H7 (cell line): ENCODE measurements around the gene PIK3AP1. TPM values are rescaled to one million over a fixed set of nuclear protein-coding genes. Genes with fewer than 3 reads are reported as not detected.
"Not testable (repeated sequence)": the region's sequence is repeated elsewhere in the genome, so short reads cannot be mapped to it uniquely, and the experiment has no call there.

ENCODE experiments used
- DNase-seq: peaks from one replicate; pipeline ENCODE4 v3.0.0; 2012
- H3K27me3 ChIP-seq: 2 replicates; pipeline ENCODE4 v1.6.0; 2011; ENCODE audit warnings: mild to moderate bottlenecking, low read length; ENCODE audit not compliant: control insufficient read depth, insufficient read depth
- H3K36me3 ChIP-seq: replicated peaks from 2 replicates; pipeline ENCODE4 v1.5.1; 2011; ENCODE audit warnings: low read length; ENCODE audit not compliant: control insufficient read depth, insufficient read depth
- H3K4me3 ChIP-seq: 2 replicates; pipeline ENCODE4 v1.5.1; 2011; ENCODE audit warnings: low read depth, mild to moderate bottlenecking, control low read depth, low read length, moderate library complexity; ENCODE audit not compliant: insufficient read depth
- total RNA-seq: library from RNA; depleted of rRNA; stranded (reverse); fragments of >200 nt; shearing (Covaris generic); gene quantifications from 2 replicates; pipeline ENCODE4 v1.2.3, GENCODE V29; 2014

PIK3AP1 gene
- total RNA-seq, 1 experiment from 2014 or later, result 1.4 TPM

DNA sequence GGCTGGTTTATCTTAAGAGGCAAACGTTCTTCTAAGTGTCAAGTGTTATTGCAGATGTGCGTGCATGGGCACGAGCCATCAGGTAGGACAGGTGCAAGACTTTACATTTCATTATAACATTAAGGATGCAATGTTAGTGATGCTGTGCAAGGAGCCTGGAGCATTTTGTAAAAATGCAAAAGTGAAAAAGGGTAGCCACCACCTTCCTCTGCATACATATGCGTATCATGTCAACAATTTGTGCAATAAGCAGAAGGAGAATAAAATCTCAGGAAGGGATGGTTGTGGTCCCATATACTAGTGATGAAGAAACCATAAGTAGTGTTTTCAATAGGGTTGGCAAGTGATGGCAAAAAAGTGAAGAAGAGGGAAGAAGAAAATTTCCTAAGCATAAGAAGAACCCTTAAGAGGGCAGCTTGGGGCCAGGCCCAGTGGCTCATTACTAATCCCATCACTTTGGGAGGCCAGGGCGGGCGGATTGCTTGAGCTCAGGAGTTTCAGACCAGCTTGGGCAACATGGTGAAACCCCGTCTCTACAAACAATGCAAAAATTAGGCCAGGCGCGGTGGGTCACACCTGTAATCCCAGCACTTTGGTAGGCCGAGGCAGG lies 7.5 kb downstream of the PIK3AP1 start:
- Histone ChIP-seq H3K27me3 (no peaks in the 10 kb centered on the region), H3K36me3 (no peaks in the 10 kb centered on the region), H3K4me3 (no peak overlapping the region)
- no peak for DNase-seq

DNA sequence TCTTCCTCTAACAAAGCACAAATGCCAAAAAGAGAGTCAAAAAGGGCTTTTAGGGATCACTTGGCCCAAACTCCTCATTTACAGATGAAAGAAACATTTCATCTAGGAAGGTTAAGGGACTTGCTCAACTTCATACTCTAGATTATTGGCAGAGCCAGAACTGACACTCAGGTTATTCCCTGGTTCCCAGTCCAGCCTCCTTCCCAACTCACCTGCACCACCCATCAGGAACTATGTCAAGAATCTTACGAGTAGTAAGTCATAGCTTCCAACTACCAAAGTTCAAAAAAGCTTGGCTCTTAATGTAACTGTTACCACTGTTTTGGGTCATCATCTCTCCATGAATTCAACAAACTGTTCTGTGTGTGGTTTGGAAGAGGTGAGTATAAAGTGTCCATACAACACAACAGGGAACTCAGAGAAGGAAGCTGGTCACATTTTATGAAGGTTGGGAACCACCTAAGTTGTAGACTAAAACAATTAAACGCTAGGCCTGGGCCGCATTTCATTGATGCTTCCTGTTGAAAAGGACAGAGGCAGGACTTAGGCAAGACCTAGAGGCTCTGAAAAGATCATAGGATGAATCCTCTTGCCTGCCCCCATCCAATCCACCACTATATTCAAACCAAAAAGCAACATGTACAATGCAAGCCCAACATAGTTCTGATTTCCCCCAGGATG lies 9.1 kb downstream of the PIK3AP1 start:
- no peak for DNase-seq

GRCh38 chr10:96709525-96709924 lies 10.8 kb downstream of the PIK3AP1 start:
- Histone ChIP-seq H3K27me3 (no peaks in the 10 kb centered on the region), H3K36me3 (no peaks in the 10 kb centered on the region), H3K4me3 (no peak overlapping the region)
- DNase-seq, result no peak

More for the DNA sequence above, 9.1 kb downstream of the PIK3AP1 start:
- H3K36me3 ChIP-seq, result no peaks in the 10 kb centered on the region
- no peaks in the 10 kb centered on the region for H3K27me3 ChIP-seq
- H3K4me3 ChIP-seq, result no peak overlapping the region

DNA sequence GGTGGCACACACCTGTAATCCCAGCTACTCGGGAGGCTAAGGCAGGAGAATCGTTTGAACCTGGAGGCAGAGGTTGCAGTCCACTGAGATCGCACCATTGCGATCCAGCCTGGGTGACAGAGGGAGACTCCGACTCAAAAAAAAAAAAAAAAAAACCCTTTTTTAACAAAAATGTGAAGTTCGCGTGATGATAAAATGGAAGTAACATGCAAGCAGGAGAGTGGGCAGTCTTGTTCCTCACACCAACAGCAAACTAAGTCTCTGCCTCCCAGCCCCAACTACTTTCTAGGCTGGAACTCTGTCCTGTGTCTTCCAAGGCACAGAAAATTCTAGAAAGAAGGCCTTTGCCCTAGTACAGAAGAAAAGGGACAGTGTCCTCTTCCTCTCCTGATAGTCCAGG lies 11.3 kb downstream of the PIK3AP1 start:
- no peak overlapping the region for H3K4me3 ChIP-seq
- H3K27me3 ChIP-seq, result no peaks in the 10 kb centered on the region
- no peaks in the 10 kb centered on the region for H3K36me3 ChIP-seq
- no peak for DNase-seq

DNA sequence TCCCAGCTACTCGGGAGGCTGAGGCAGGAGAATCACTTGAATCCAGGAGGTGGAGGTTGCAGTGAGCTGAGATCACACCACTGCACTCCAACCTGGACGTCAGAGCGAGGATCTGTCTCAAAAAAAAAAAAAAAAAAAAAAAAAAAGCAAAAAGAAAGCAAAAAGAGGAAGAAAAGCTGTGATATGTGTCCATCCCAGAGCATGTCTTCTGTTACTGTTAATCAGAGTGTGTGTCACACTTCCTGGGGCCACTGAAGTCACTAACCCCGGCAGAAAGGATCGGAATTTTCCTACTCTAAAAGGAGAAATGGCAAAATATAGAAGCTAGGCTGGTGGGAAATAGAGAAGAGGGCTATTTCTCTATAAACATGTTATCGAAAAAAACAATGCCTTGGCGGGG lies 11.9 kb downstream of the PIK3AP1 start:
- no peak for DNase-seq
- H3K27me3 ChIP-seq, result no peaks in the 10 kb centered on the region
- no peaks in the 10 kb centered on the region for H3K36me3 ChIP-seq
- H3K4me3 ChIP-seq, result no peak overlapping the region

DNA sequence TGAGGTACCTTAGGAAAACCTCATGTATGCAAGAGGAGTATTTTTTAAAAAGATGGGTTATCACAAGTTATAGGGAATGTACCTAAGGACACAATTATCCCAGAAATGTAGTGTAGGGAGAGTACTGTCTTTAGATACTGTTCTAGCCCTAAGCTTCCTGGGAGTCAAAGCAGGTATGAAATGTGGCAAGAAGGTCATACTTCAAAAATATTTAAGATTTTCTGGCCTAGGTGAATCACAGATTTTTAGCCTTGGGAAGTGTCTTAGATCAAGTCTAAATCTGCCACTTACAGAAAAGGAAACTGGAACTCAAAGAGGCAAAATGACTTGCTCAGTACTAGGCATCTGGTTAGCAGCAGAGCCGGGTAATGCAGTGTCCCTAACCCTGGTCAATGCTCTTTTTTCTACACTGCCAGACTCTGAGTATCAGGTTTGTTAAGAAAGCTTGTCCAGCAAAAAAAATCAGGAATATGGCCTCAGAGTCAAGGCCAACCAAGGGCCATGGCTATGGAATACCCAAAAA lies 13.9 kb downstream of the PIK3AP1 start:
- Histone ChIP-seq H3K27me3 (no peaks in the 10 kb centered on the region), H3K4me3 (no peak overlapping the region), H3K36me3 (no peaks in the 10 kb centered on the region)
- DNase-seq, result no peak

GRCh38 chr10:96705134-96705533 lies 15.2 kb downstream of the PIK3AP1 start:
- Histone ChIP-seq H3K27me3 (no peaks in the 10 kb centered on the region), H3K36me3 (no peaks in the 10 kb centered on the region), H3K4me3 (no peak overlapping the region)
- no peak for DNase-seq

DNA sequence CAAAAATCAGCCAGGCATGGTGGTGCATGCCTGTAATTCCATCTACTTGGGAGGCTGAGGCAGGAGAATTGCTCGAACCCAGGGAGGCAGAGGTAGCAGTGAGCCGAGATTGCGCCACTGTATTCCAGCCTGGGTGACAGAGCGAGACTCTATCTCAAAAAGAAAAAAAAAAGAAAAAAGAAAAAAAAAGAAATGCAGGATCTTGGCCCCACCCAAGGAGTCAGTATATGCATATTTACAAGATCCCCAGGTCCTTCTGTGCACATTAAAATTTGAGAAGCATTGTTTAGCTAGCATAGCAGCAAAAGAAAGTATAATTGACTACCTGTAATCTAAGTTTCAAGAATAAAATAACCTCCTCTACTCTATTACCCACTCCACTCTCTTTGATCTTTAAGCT lies 15.8 kb downstream of the PIK3AP1 start:
- no peak for DNase-seq
- no peaks in the 10 kb centered on the region for H3K36me3 ChIP-seq
- H3K27me3 ChIP-seq, result no peaks in the 10 kb centered on the region
- H3K4me3 ChIP-seq, result no peak overlapping the region

- H3K4me3 ChIP-seq, result no peak overlapping the region
- DNase-seq, result no peak
- no peaks in the 10 kb centered on the region for H3K36me3 ChIP-seq
These were observed 17.0 kb downstream of the PIK3AP1 start for GRCh38 chr10:96703358-96703757.

DNA sequence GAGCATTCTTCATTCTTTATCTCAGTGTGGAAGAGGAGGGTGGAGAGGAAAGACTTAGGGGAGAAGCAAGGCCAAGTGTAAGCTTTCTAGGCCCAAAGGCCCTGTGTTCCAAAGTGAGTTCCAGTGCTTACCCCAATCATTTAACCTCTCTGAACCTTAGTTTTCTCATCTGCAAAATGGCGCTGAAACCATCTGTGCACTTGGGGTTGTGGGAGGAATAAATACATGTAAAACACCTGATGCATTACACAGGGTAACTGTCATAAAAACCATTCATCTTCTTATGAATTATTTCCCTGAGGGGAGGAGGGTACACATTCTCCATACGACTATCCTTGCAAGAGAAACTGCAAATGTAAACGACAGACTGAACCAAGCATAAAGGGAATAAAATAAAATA lies 19.0 kb downstream of the PIK3AP1 start:
- no peaks in the 10 kb centered on the region for H3K36me3 ChIP-seq

More at GRCh38 chr10:96703358-96703757, 17.0 kb downstream of the PIK3AP1 start:
- H3K27me3 ChIP-seq, result no peaks in the 10 kb centered on the region

GRCh38 chr10:96700374-96701099 lies 19.8 kb downstream of the PIK3AP1 start:
- Histone ChIP-seq H3K4me3 (no peak overlapping the region), H3K36me3 (no peaks in the 10 kb centered on the region), H3K27me3 (no peaks in the 10 kb centered on the region)
- DNase-seq, result no peak

More for the DNA sequence above, 19.0 kb downstream of the PIK3AP1 start:
- H3K27me3 ChIP-seq, result no peaks in the 10 kb centered on the region
- no peak for DNase-seq
- H3K4me3 ChIP-seq, result no peak overlapping the region

DNA sequence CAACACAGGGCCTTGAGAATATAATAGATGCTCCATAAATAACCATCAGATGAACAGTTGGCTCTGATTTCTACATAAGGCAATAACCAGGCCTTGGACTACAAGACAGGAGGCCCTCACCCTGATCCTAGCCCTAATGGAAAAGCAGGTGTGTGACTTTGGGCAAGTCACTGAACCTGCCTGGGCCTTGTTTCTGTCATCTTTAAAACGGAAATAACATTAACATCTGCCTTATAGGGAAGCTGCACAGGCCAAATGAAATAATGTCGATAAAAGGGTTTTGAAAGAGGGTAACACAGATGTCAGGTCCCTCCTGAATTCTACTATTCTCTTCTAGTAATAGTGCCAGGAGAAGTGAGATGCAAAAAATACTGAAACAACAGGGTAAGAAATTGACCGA lies 20.7 kb downstream of the PIK3AP1 start:
- Histone ChIP-seq H3K27me3 (no peaks in the 10 kb centered on the region), H3K4me3 (no peak overlapping the region), H3K36me3 (no peaks in the 10 kb centered on the region)
- no peak for DNase-seq

DNA sequence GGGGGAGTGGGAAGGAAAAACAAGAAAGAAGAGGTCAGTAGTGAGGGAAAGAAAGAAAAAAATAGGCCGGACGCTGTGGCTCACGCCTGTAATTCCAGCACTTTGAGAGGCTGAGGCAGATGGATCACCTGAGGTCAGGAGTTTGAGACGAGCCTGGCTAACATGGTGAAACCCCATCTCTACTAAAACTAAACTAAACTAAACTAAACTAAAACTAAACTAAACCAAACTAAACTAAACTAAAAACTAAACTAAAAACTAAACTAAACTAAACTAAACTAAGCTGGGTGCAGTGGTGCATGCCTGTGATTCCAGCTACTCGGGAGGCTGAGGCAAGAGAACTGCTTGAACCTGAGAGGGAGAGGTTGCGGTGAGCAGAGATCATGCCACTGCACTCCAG lies 22.0 kb downstream of the PIK3AP1 start:
- H3K4me3 ChIP-seq, H3K36me3 ChIP-seq, DNase-seq, H3K27me3 ChIP-seq: not testable (repeated sequence)

DNA sequence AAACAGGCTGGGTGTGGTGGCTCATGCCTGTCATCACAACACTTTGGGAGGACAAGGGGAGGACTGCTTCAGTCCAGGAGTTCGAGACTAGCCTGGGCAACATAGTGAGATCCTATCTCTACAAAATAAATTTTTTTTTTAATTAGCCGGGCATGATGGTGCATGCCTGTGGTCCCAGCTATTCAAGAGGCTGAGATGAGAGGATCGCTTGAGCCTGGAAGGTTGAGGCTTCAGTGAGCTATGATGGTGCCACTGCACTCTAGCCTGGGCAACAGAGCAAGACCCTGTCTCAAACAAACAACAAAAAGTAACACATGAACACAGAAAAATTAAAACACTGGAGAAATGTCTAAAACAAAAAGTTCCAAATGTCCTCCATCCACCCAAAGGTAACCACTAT lies 22.9 kb downstream of the PIK3AP1 start:
- no peak for DNase-seq
- Histone ChIP-seq H3K4me3 (no peak overlapping the region), H3K36me3 (no peaks in the 10 kb centered on the region), H3K27me3 (no peaks in the 10 kb centered on the region)
